ENCODE results near the gene RGS19. TPM values are rescaled to one million over a fixed set of nuclear protein-coding genes. Genes with fewer than 3 reads are reported as not detected.
A peak's percentile ranks its signal among the peaks of the same experiment; 100 is the strongest.

Gene RGS19
- total and polyA plus RNA-seq, 2 of the 8 experiments (the other 6 are each of a cell fraction or from before 2014, with no cell fraction given), result 12.7 to 16.8 TPM

DNA sequence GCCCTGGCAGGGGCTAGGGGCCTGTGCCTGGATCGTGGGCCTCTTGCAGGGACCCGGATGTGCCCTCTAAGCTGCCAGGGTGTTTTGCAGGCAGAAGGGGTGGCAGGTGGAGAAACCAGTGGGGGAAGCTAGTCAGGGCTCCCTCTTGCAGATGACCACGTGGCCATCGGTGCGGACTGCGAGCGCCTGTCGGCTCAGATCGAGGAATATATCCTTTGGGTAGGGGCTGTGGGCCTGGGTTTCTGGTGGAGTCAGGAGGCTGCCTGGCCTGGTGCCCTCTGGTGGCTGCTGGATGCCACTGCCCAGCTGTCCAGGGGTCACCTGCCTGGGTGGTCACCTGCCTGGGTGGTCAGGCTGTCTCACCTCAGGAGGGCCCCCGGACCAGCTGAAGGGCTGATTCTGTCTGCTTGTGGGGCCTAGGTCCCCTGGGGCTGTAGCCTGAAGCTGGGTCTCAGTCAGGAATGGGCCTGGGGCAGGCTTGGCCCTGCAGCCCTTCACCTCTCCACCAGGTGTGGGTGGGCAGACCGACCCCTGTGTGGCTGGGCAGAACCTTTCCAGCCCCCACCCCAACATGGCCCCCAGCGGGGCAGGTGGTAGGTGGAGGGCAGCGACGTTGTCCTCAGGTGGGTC is 9.6 kb downstream of the RGS19 start:
- Histone ChIP-seq H3K79me2 (ENCODE audit: control insufficient read depth in 1 of 2, insufficient read depth in 2 of 2, low read length in 2 of 2) (no peaks in the 10 kb centered on the region), H4K20me1 (replicated peaks in 1 of 2; ENCODE audit: control insufficient read depth in 1 of 2, insufficient read depth in 2 of 2, low read length in 2 of 2) (peaks cover 2 to 14% of the 10 kb centered on the region in 2 experiments), H2BK120ac (replicated peaks; ENCODE audit: low read depth, low read length) (no peak overlapping the region), H4K91ac (replicated peaks; ENCODE audit: insufficient read length, low read length) (no peak overlapping the region), H2BK20ac (ENCODE audit: low read length) (no peak overlapping the region), H3K36me3 (ENCODE audit: control insufficient read depth in 2 of 4, insufficient read depth in 4 of 4, low read length in 3 of 4) (peaks cover 0 to 8% (median 3%) of the 10 kb centered on the region in 4 experiments; a peak in 3 of 8 replicates), H3K4ac (replicated peaks; ENCODE audit: insufficient read length, low read depth, low read length) (peak overlapping the region; percentile 47), H2BK15ac (ENCODE audit: low read length) (peak overlapping the region; percentile 81; the same call in 1 of the 2 replicates), H3K23me2 (ENCODE audit: low read depth, low read length) (no peaks in the 10 kb centered on the region), H3K4me2 (ENCODE audit: insufficient read depth in 1 of 2, low read depth in 2 of 2, low read length in 2 of 2) (no peak overlapping the region), H3K18ac (ENCODE audit: extremely low read depth, low read length) (no peak overlapping the region; the same call in none of the 2 replicates), H3K9me3 (ENCODE audit: insufficient read depth in 2 of 2, low read depth in 1 of 2, low read length in 1 of 2) (no peaks in the 10 kb centered on the region), H3K4me1 (replicated peaks in 1 of 4; ENCODE audit: control insufficient read depth in 3 of 4, insufficient read depth in 4 of 4, low read length in 3 of 4) (peaks cover 0 to 16% (median 5%) of the 10 kb centered on the region in 4 experiments; a peak in 6 of 7 replicates), H2BK5ac (ENCODE audit: low read depth, low read length) (peak overlapping the region; percentile 66), H3K79me1 (ENCODE audit: low read depth, low read length) (0 out of 2 replicates have a peak, but pooled peaks cover 3% of the 10 kb centered on the region), H3K14ac (ENCODE audit: insufficient read length) (no peak overlapping the region), H3K27ac (ENCODE audit: low read depth, low read length) (no peak overlapping the region), H2AFZ (ENCODE audit: low read length) (no peak overlapping the region), H4K8ac (ENCODE audit: extremely low read depth, insufficient read depth, low read length) (peak overlapping the region; percentile 62), H3K4me3 (ENCODE audit: extremely low read depth in 1 of 4, insufficient read depth in 2 of 4, low read depth in 3 of 4, low read length in 4 of 4) (no peak overlapping the region), H4K5ac (ENCODE audit: insufficient read length, low read depth, low read length) (no peak overlapping the region), H2AK5ac (ENCODE audit: low read depth, low read length) (no peak overlapping the region), H3K56ac (replicated peaks; ENCODE audit: insufficient read length, low read depth, low read length) (no peak overlapping the region), H3K9ac (replicated peaks in 1 of 4; ENCODE audit: extremely low read depth in 1 of 4, low read depth in 3 of 4, low read length in 3 of 4) (no peak overlapping the region), H2BK12ac (ENCODE audit: low read depth, low read length) (peak overlapping the region; percentile 92; the same call in 1 of the 2 replicates), H3K27me3 (replicated peaks in 1 of 4; ENCODE audit: control insufficient read depth in 3 of 4, extremely low read depth in 1 of 4, insufficient read depth in 3 of 4, low read length in 3 of 4) (no peaks in the 10 kb centered on the region), H3K23ac (ENCODE audit: insufficient read length) (no peak overlapping the region)
- FAIRE-seq (no peak), DNase-seq (ENCODE audit: low read depth in 1 of 2, low spot score in 2 of 2) (peak in 1 of 2 experiments; percentile 89)
- ChIA-PET CTCF (ENCODE audit: partially characterized antibody) (interaction anchor here (0.5 to 3.1 kb wide), 15 partner anchors 9 to 275 kb away, joined by 3 to 33 read pairs (median 6); partner anchors contain the start of genes C20orf204, LKAAEAR1, OPRL1 and RGS19), POLR2A (ENCODE audit: partially characterized antibody) (interaction anchor here (1.7 to 1.9 kb wide), 3 partner anchors 14 to 30 kb away, joined by 4 to 6 read pairs (median 5); partner anchors contain the start of gene LKAAEAR1)
- 70% methylated on average over 14 of the region's 14 CpGs; no CpG with 5 or more reads in 1 of the 2 experiments for WGBS, 2 experiments (ENCODE audit: extremely low coverage in 1 of 2, insufficient coverage in 1 of 2, insufficient read length in 1 of 2, insufficient replicate concordance in 2 of 2, low coverage in 1 of 2, low lambda C conversion rate in 2 of 2, missing lambda C conversion rate in 1 of 2)
- TF ChIP-seq YY1 (IDR thresholded peaks at IDR 0.05; ENCODE audit: low read depth, low read length), result no peak
- no peak for TF ChIP-seq CBX8 (IDR thresholded peaks at IDR 0.05; ENCODE audit: borderline replicate concordance, low read depth, low read length)
- 0 out of 4 replicates have a peak, but pooled peaks of 1 of the 2 experiments have one; percentile 26 for TF ChIP-seq SIN3A (conservative IDR thresholded peaks at IDR 0.05 in 1 of 2, IDR thresholded peaks at IDR 0.05 in 1 of 2; ENCODE audit: low read depth in 1 of 2, low read length in 2 of 2)
- TF ChIP-seq SP1 (IDR thresholded peaks at IDR 0.05; ENCODE audit: low read depth, low read length), result peak; percentile 16; the same call in 1 of the 2 replicates
- peak; percentile 84 to 97 (median 94) for TF ChIP-seq CTCF (IDR thresholded peaks at IDR 0.05; ENCODE audit: control extremely low read depth in 1 of 3, insufficient read depth in 1 of 3, low read depth in 1 of 3, low read length in 3 of 3)
- no peak for TF ChIP-seq RFX5 (IDR thresholded peaks at IDR 0.05; ENCODE audit: borderline replicate concordance, low read depth, low read length)
- no peak for TF ChIP-seq TBP (IDR thresholded peaks at IDR 0.05; ENCODE audit: low read depth, low read length)
- no peak for TF ChIP-seq POLR2AphosphoS5 (IDR thresholded peaks at IDR 0.05; ENCODE audit: low read depth, low read length)
- TF ChIP-seq HDAC2 (IDR thresholded peaks at IDR 0.05; ENCODE audit: borderline replicate concordance in 1 of 2, low read depth in 2 of 2, low read length in 2 of 2), result peak in 1 of 2 experiments; percentile 73; a peak in 1 of 4 replicates
